CD4-positive, alpha-beta T cell treated with Interferon gamma for 1 hour (primary cell): ENCODE data around the gene EIPR1.

Source experiments
- DNase-seq: peaks from one replicate; pipeline ENCODE4 v3.0.0-alpha.2; 2020

The EIPR1 gene

GRCh38 chr2:3377612-3378432, at the start of gene EIPR1:
Gene EIPR1 (minus strand): TSS chr2:3377818. CDS start chr2:3377689, 129 bp downstream.
- peak; percentile 96 for DNase-seq

GRCh38 chr2:3427272-3427671, 49.7 kb upstream of the EIPR1 start:
- DNase-seq: no peak

- no peak for DNase-seq
Observed at GRCh38 chr2:3426615-3427014, 49.0 kb upstream of the EIPR1 start.

- DNase-seq: no peak
Observed at GRCh38 chr2:3424171-3424795, 46.7 kb upstream of the EIPR1 start.

- peak; percentile 48 for DNase-seq
Observed at GRCh38 chr2:3423492-3424170, 46.0 kb upstream of the EIPR1 start.

- no peak for DNase-seq
Observed at GRCh38 chr2:3422161-3422779, 44.7 kb upstream of the EIPR1 start.

- no peak for DNase-seq
Observed at GRCh38 chr2:3421580-3421979, 44.0 kb upstream of the EIPR1 start.

GRCh38 chr2:3420769-3421397, 43.3 kb upstream of the EIPR1 start:
- no peak for DNase-seq

- no peak for DNase-seq
Observed at GRCh38 chr2:3420076-3420768, 42.6 kb upstream of the EIPR1 start.

GRCh38 chr2:3418766-3419404, 41.3 kb upstream of the EIPR1 start:
- no peak for DNase-seq

- no peak for DNase-seq
Observed at GRCh38 chr2:3414133-3414860, 36.7 kb upstream of the EIPR1 start.

- DNase-seq: no peak
Observed at GRCh38 chr2:3413697-3414096, 36.1 kb upstream of the EIPR1 start.

GRCh38 chr2:3411103-3411502, 33.5 kb upstream of the EIPR1 start:
- no peak for DNase-seq

GRCh38 chr2:3409627-3410170, 32.1 kb upstream of the EIPR1 start:
- DNase-seq: no peak

GRCh38 chr2:3408781-3409180, 31.2 kb upstream of the EIPR1 start:
- DNase-seq: no peak

GRCh38 chr2:3406501-3406900, 28.9 kb upstream of the EIPR1 start:
- no peak for DNase-seq

GRCh38 chr2:3405876-3406275, 28.3 kb upstream of the EIPR1 start:
- no peak for DNase-seq

GRCh38 chr2:3405307-3405706, 27.7 kb upstream of the EIPR1 start:
- DNase-seq: no peak

GRCh38 chr2:3404349-3404894, 26.8 kb upstream of the EIPR1 start:
- DNase-seq: no peak

GRCh38 chr2:3403587-3404334, 26.1 kb upstream of the EIPR1 start:
- no peak for DNase-seq
